H9 (cell line): Measurements from ENCODE around the gene TRIM9. TPM values are rescaled to one million over a fixed set of nuclear protein-coding genes. Genes with fewer than 3 reads are reported as not detected.

ENCODE experiments used
- DNase-seq: peaks from one replicate; pipeline ENCODE4 v3.0.0-alpha.2; 2017
- H2AFZ ChIP-seq: one replicate; pipeline ENCODE4 v1.6.1; 2013; ENCODE audit warnings: mild to moderate bottlenecking, low read length, control low read depth, moderate library complexity
- H2AK5ac ChIP-seq: 2 replicates; pipeline ENCODE4 v1.6.1; 2013; ENCODE audit warnings: low read length, control low read depth, mixed read lengths; ENCODE audit not compliant: insufficient read length
- H2BK120ac ChIP-seq: one replicate; pipeline ENCODE4 v1.6.1; 2013; ENCODE audit warnings: low read depth, mild to moderate bottlenecking, low read length, control low read depth, inconsistent platforms; ENCODE audit not compliant: poor library complexity, severe bottlenecking
- H2BK12ac ChIP-seq: 2 replicates; pipeline ENCODE4 v1.6.1; 2013; ENCODE audit warnings: low read length, control low read depth, mixed read lengths, low read depth; ENCODE audit not compliant: insufficient read length
- H2BK15ac ChIP-seq: 2 replicates; pipeline ENCODE4 v1.6.1; 2013; ENCODE audit warnings: low read depth, low read length, control low read depth
- H2BK20ac ChIP-seq: one replicate; pipeline ENCODE4 v1.6.1; 2013; ENCODE audit warnings: low read depth, mild to moderate bottlenecking, low read length, control low read depth, inconsistent platforms; ENCODE audit not compliant: poor library complexity, severe bottlenecking
- H2BK5ac ChIP-seq: 2 replicates; pipeline ENCODE4 v1.6.1; 2013; ENCODE audit warnings: low read length, control low read depth, mixed read lengths; ENCODE audit not compliant: insufficient read length
- H3K14ac ChIP-seq: 2 replicates; pipeline ENCODE4 v1.6.1; 2013; ENCODE audit warnings: low read length, control low read depth; ENCODE audit not compliant: insufficient read depth
- H3K18ac ChIP-seq: 2 replicates; pipeline ENCODE4 v1.6.1; 2013; ENCODE audit warnings: low read depth, mild to moderate bottlenecking, mixed read lengths, low read length, control low read depth; ENCODE audit not compliant: insufficient read length
- H3K23ac ChIP-seq: 2 replicates; pipeline ENCODE4 v1.6.1; 2013; ENCODE audit warnings: low read length, control low read depth, mixed read lengths, low read depth; ENCODE audit not compliant: insufficient read length
- H3K23me2 ChIP-seq: 2 replicates; pipeline ENCODE4 v1.6.1; 2013; ENCODE audit warnings: low read depth, mild to moderate bottlenecking, mixed read lengths, low read length, control low read depth; ENCODE audit not compliant: insufficient read length, poor library complexity, severe bottlenecking
- H3K27ac ChIP-seq: 2 replicates; pipeline ENCODE4 v1.5.1; 2013; ENCODE audit warnings: low read length, control low read depth, mixed read lengths, low read depth; ENCODE audit not compliant: insufficient read length
- H3K27me3 ChIP-seq: 2 replicates; pipeline ENCODE4 v1.6.1; 2013; ENCODE audit warnings: low read length, control low read depth, inconsistent platforms; ENCODE audit not compliant: insufficient read depth
- H3K4ac ChIP-seq: 2 replicates; pipeline ENCODE4 v1.6.1; 2013; ENCODE audit warnings: low read depth, mild to moderate bottlenecking, control low read depth, inconsistent platforms, low read length, moderate library complexity
- H3K4me1 ChIP-seq: 2 replicates; pipeline ENCODE4 v1.6.1; 2013; ENCODE audit warnings: low read length, control low read depth, inconsistent platforms; ENCODE audit not compliant: insufficient read depth
- H3K4me2 ChIP-seq: 2 replicates; pipeline ENCODE4 v1.6.1; 2013; ENCODE audit warnings: low read length, control low read depth, mixed read lengths; ENCODE audit not compliant: insufficient read length, insufficient read depth
- H3K56ac ChIP-seq: 2 replicates; pipeline ENCODE4 v1.6.1; 2013; ENCODE audit warnings: low read depth, mild to moderate bottlenecking, mixed read lengths, low read length, control low read depth; ENCODE audit not compliant: insufficient read length
- H3K79me1 ChIP-seq: 2 replicates; pipeline ENCODE4 v1.6.1; 2013; ENCODE audit warnings: low read depth, mild to moderate bottlenecking, moderate library complexity, low read length, control low read depth, inconsistent platforms; ENCODE audit not compliant: insufficient read depth, poor library complexity, severe bottlenecking
- H3K79me2 ChIP-seq: 2 replicates; pipeline ENCODE4 v1.6.1; 2013; ENCODE audit warnings: low read length, control low read depth, inconsistent platforms; ENCODE audit not compliant: insufficient read depth
- H3K9ac ChIP-seq: 2 replicates; pipeline ENCODE4 v1.6.1; 2013; ENCODE audit warnings: low read length, control low read depth, mixed read lengths; ENCODE audit not compliant: insufficient read length; ENCODE audit errors: extremely low read depth
- H3K9me3 ChIP-seq: one replicate; pipeline ENCODE4 v1.6.1; 2013; ENCODE audit warnings: low read depth, low read length, inconsistent platforms; ENCODE audit not compliant: control insufficient read depth
- H3T11ph ChIP-seq: one replicate; pipeline ENCODE4 v1.6.1; 2013; ENCODE audit warnings: mild to moderate bottlenecking, low read length, control low read depth, inconsistent platforms
- H4K20me1 ChIP-seq: one replicate; pipeline ENCODE4 v1.6.1; 2013; ENCODE audit not compliant: control insufficient read depth, insufficient read length, insufficient read depth
- H4K5ac ChIP-seq: 2 replicates; pipeline ENCODE4 v1.6.1; 2013; ENCODE audit warnings: low read depth, mild to moderate bottlenecking, mixed read lengths, low read length, control low read depth; ENCODE audit not compliant: insufficient read length
- H4K8ac ChIP-seq: replicated peaks from 2 replicates; pipeline ENCODE4 v1.6.1; 2013; ENCODE audit warnings: low read length, control low read depth, mixed read lengths, low read depth; ENCODE audit not compliant: insufficient read length
- H4K91ac ChIP-seq: 2 replicates; pipeline ENCODE4 v1.6.1; 2013; ENCODE audit warnings: low read depth, mild to moderate bottlenecking, moderate library complexity, mixed read lengths, low read length, control low read depth; ENCODE audit not compliant: insufficient read length
- H3K27ac Mint-ChIP-seq, 3 experiments: 2 replicates in 2 of 3; 3 replicates in 1 of 3; pipeline ENCODE4 v1.8.0; 2020 to 2021; ENCODE audit warnings: mixed read lengths in 3 of 3, mild to moderate bottlenecking in 1 of 3, moderate library complexity in 1 of 3
- H3K27me3 Mint-ChIP-seq: 2 replicates; pipeline ENCODE4 v1.8.0; 2021; ENCODE audit warnings: low read depth, mild to moderate bottlenecking, moderate library complexity, mixed read lengths
- H3K36me3 Mint-ChIP-seq, 3 experiments: 2 replicates in 2 of 3; 3 replicates in 1 of 3; pipeline ENCODE4 v1.8.0; 2020 to 2021; ENCODE audit warnings: low read depth in 3 of 3, mixed read lengths in 3 of 3; ENCODE audit not compliant: insufficient read depth in 1 of 3
- H3K4me1 Mint-ChIP-seq, 2 experiments: 2 replicates each; pipeline ENCODE4 v1.8.0; 2020; ENCODE audit warnings: mixed read lengths in 2 of 2
- H3K4me3 Mint-ChIP-seq, 2 experiments: 2 replicates in 1 of 2; 3 replicates in 1 of 2; pipeline ENCODE4 v1.8.0; 2020 to 2021; ENCODE audit warnings: mild to moderate bottlenecking in 2 of 2, mixed read lengths in 2 of 2, moderate library complexity in 1 of 2
- H3K9me3 Mint-ChIP-seq, 2 experiments: 2 replicates in 1 of 2; 3 replicates in 1 of 2; pipeline ENCODE4 v1.8.0; 2020; ENCODE audit warnings: mild to moderate bottlenecking in 2 of 2, mixed read lengths in 2 of 2, moderate library complexity in 1 of 2
- WGBS: extraction: QIAGEN DNeasy Blood & Tissue Kit; methylation state at CpG from one replicate; pipeline ENCODE4 v1.1.7; 2013; ENCODE audit warnings: missing lambda C conversion rate, low lambda C conversion rate, mixed read lengths; ENCODE audit not compliant: insufficient read length; ENCODE audit errors: extremely low coverage; 5-methylcytosine and 5-hydroxymethylcytosine counted together
- total RNA-seq: library from RNA; stranded (reverse); gene quantifications from 2 replicates; pipeline ENCODE4 v1.2.1, GENCODE V29; 2021
- TF ChIP-seq, protein P1 (sequence below): fragments of 200-600 bp; sonication (generic); conservative IDR thresholded peaks from 3 replicates; pipeline ENCODE4 v1.8.0; 2021; ENCODE audit warnings: antibody characterized with exemption, mild to moderate bottlenecking

The TRIM9 gene
- total RNA-seq, 1 experiment from 2014 or later: 0.98 TPM

DNA sequence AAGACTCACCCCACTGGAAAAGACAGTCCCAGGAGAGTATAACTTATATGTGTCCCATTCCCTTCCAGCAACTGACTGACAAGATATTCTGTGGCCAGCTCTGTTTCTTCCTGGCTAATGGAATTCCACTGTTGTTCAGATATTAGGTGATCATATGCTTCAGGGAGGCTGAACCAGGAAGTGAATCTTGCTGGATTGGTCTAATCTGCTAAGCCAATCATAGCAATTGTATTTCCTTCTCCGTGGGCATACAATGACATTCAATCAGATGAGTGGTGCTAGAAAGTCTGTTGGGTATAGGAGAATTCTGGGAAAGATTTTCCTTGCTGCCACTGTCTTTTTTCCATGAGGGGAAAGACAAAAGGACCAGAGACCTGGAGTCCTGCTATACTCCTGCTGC, 162.7 kb downstream of the TRIM9 start:
- H3K27ac ChIP-seq: no peak overlapping the region
- no peak overlapping the region for H4K8ac ChIP-seq
- no peaks in the 10 kb centered on the region for H3K27me3 ChIP-seq
- H3K9ac ChIP-seq: no peak overlapping the region
- H2AFZ ChIP-seq: no peak overlapping the region
- Mint-ChIP-seq H3K4me1 (no peaks in the 10 kb centered on the region), H3K27me3 (no peaks in the 10 kb centered on the region), H3K27ac (no peak overlapping the region), H3K4me3 (no peak overlapping the region), H3K9me3 (no peaks in the 10 kb centered on the region), H3K36me3 (peaks cover 5 to 39% (median 8%) of the 10 kb centered on the region in 3 experiments; a peak in 5 of 7 replicates)
- H2AK5ac ChIP-seq: no peak overlapping the region
- H2BK12ac ChIP-seq: no peak overlapping the region
- no peak overlapping the region for H2BK5ac ChIP-seq
- H3K14ac ChIP-seq: no peak overlapping the region
- H3K9me3 ChIP-seq: no peaks in the 10 kb centered on the region
- WGBS: no CpG with 5 or more reads among the region's 1 CpG
- no peaks in the 10 kb centered on the region for H3K23me2 ChIP-seq
- no peak overlapping the region for H2BK120ac ChIP-seq
- DNase-seq: no peak
- no peak overlapping the region for H3K23ac ChIP-seq
- H3K4me2 ChIP-seq: no peak overlapping the region
- H4K5ac ChIP-seq: no peak overlapping the region
- H2BK15ac ChIP-seq: no peak overlapping the region
- no peaks in the 10 kb centered on the region for H4K20me1 ChIP-seq
- H3K18ac ChIP-seq: no peak overlapping the region
- TF ChIP-seq, protein P1, sequence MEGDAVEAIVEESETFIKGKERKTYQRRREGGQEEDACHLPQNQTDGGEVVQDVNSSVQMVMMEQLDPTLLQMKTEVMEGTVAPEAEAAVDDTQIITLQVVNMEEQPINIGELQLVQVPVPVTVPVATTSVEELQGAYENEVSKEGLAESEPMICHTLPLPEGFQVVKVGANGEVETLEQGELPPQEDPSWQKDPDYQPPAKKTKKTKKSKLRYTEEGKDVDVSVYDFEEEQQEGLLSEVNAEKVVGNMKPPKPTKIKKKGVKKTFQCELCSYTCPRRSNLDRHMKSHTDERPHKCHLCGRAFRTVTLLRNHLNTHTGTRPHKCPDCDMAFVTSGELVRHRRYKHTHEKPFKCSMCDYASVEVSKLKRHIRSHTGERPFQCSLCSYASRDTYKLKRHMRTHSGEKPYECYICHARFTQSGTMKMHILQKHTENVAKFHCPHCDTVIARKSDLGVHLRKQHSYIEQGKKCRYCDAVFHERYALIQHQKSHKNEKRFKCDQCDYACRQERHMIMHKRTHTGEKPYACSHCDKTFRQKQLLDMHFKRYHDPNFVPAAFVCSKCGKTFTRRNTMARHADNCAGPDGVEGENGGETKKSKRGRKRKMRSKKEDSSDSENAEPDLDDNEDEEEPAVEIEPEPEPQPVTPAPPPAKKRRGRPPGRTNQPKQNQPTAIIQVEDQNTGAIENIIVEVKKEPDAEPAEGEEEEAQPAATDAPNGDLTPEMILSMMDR: no peak
- no peak overlapping the region for H3K56ac ChIP-seq
- H3T11ph ChIP-seq: no peak overlapping the region
- no peaks in the 10 kb centered on the region for H3K79me1 ChIP-seq
- no peak overlapping the region for H2BK20ac ChIP-seq
- no peak overlapping the region for H3K4ac ChIP-seq
- H4K91ac ChIP-seq: no peak overlapping the region
- H3K79me2 ChIP-seq: no peaks in the 10 kb centered on the region
- H3K4me1 ChIP-seq: no peaks in the 10 kb centered on the region
